GM23338 (cell line): Measurements from ENCODE around the gene NME1. TPM values are rescaled to one million over a fixed set of nuclear protein-coding genes. Genes with fewer than 3 reads are reported as not detected.

Source experiments
- ATAC-seq: fragments of 200-7000 bp; cut with Tn5 transposase; 3 replicates; pipeline ENCODE4 v1.9.1; 2020
- DNase-seq: peaks from one replicate; pipeline ENCODE4 v3.0.0-alpha.2; 2015; ENCODE audit warnings: low spot score
- H2AFZ ChIP-seq: fragments of 200-600 bp; sonication (generic); 2 replicates; pipeline ENCODE4 v1.8.0; 2016; ENCODE audit warnings: antibody characterized with exemption, mild to moderate bottlenecking, moderate library complexity
- H3F3A ChIP-seq: fragments of 200-600 bp; sonication (generic); replicated peaks from 2 replicates; pipeline ENCODE4 v1.8.0; 2017; ENCODE audit warnings: antibody characterized with exemption, mixed run types, low read depth
- H3K27ac ChIP-seq: fragments of 200-600 bp; sonication (generic); 2 replicates; pipeline ENCODE4 v1.6.1; 2016; ENCODE audit warnings: low read depth
- H3K27me3 ChIP-seq: fragments of 200-600 bp; sonication (generic); 2 replicates; pipeline ENCODE4 v1.8.0; 2016; ENCODE audit warnings: mild to moderate bottlenecking, mixed run types, moderate library complexity; ENCODE audit not compliant: insufficient read depth
- H3K36me3 ChIP-seq: fragments of 200-600 bp; sonication (generic); 2 replicates; pipeline ENCODE4 v1.8.0; 2016; ENCODE audit warnings: mild to moderate bottlenecking; ENCODE audit not compliant: insufficient read depth
- H3K4me1 ChIP-seq: fragments of 200-600 bp; sonication (generic); 2 replicates; pipeline ENCODE4 v1.8.0; 2016; ENCODE audit warnings: mild to moderate bottlenecking, moderate library complexity; ENCODE audit not compliant: insufficient read depth
- H3K4me2 ChIP-seq: fragments of 200-600 bp; sonication (generic); 2 replicates; pipeline ENCODE4 v1.7.1; 2017; ENCODE audit warnings: mixed run types
- H3K4me3 ChIP-seq: fragments of 200-600 bp; sonication (generic); 2 replicates; pipeline ENCODE4 v1.6.1; 2016; ENCODE audit warnings: mixed run types
- H3K79me2 ChIP-seq: fragments of 200-600 bp; sonication (generic); replicated peaks from 2 replicates; pipeline ENCODE4 v1.8.0; 2017; ENCODE audit warnings: mild to moderate bottlenecking; ENCODE audit not compliant: insufficient read depth
- H3K9me2 ChIP-seq: fragments of 200-600 bp; sonication (generic); 2 replicates; pipeline ENCODE4 v1.8.0; 2017; ENCODE audit not compliant: insufficient read depth
- H4K20me1 ChIP-seq: fragments of 200-600 bp; sonication (generic); replicated peaks from 2 replicates; pipeline ENCODE4 v1.8.0; 2017; ENCODE audit warnings: mild to moderate bottlenecking; ENCODE audit not compliant: insufficient read depth
- H3K27ac Mint-ChIP-seq: 2 replicates; pipeline ENCODE4 v1.8.0; 2020; ENCODE audit warnings: inconsistent platforms, mild to moderate bottlenecking, moderate library complexity, mixed read lengths
- H3K27me3 Mint-ChIP-seq: 3 replicates; pipeline ENCODE4 v1.8.0; 2022; ENCODE audit warnings: low read depth, mild to moderate bottlenecking, moderate library complexity, mixed read lengths, inconsistent platforms; ENCODE audit not compliant: insufficient read depth, poor library complexity
- H3K36me3 Mint-ChIP-seq: 3 replicates; pipeline ENCODE4 v1.8.0; 2021; ENCODE audit warnings: low read depth, mild to moderate bottlenecking, inconsistent platforms, moderate library complexity, mixed read lengths
- H3K4me1 Mint-ChIP-seq: 3 replicates; pipeline ENCODE4 v1.8.0; 2020; ENCODE audit warnings: mild to moderate bottlenecking, inconsistent platforms, mixed read lengths
- H3K4me3 Mint-ChIP-seq: 3 replicates; pipeline ENCODE4 v1.8.0; 2021; ENCODE audit warnings: moderate library complexity, mild to moderate bottlenecking, inconsistent platforms, mixed read lengths
- H3K9me3 Mint-ChIP-seq: 3 replicates; pipeline ENCODE4 v1.8.0; 2020; ENCODE audit warnings: moderate library complexity, mild to moderate bottlenecking, inconsistent platforms, mixed read lengths
- CREB1 ChIP-seq: fragments of 250-450 bp; sonication (Bioruptor Pico); IDR thresholded peaks from 2 replicates; pipeline ENCODE4 v1.5.0; 2020; ENCODE audit warnings: low read depth, mild to moderate bottlenecking, moderate library complexity
- EZH2 ChIP-seq: fragments of 200-600 bp; sonication (generic); IDR thresholded peaks from one replicate; pipeline ENCODE4 v1.8.0; 2017; ENCODE audit warnings: antibody characterized with exemption, mild to moderate bottlenecking, low read depth; ENCODE audit not compliant: unreplicated experiment
- EZH2phosphoT487 ChIP-seq: fragments of 200-600 bp; sonication (generic); IDR thresholded peaks from one replicate; pipeline ENCODE4 v1.8.1; 2018; ENCODE audit warnings: antibody characterized with exemption; ENCODE audit not compliant: unreplicated experiment
- JUNB ChIP-seq: IDR thresholded peaks from one replicate; pipeline ENCODE4 v1.6.1; 2016; ENCODE audit warnings: antibody characterized with exemption; ENCODE audit not compliant: unreplicated experiment
- NANOG ChIP-seq: IDR thresholded peaks from 2 replicates; pipeline ENCODE4 v1.6.1; 2016; ENCODE audit warnings: antibody characterized with exemption, borderline replicate concordance
- POLR2AphosphoS5 ChIP-seq: IDR thresholded peaks from 2 replicates; pipeline ENCODE4 v1.6.1; 2016; ENCODE audit warnings: antibody characterized with exemption, low read depth
- STAT1 ChIP-seq: IDR thresholded peaks from one replicate; pipeline ENCODE4 v1.6.1; 2016; ENCODE audit warnings: antibody characterized with exemption; ENCODE audit not compliant: unreplicated experiment
- ZNF114 ChIP-seq: fragments of 250-450 bp; sonication (Bioruptor Pico); IDR thresholded peaks from 2 replicates; pipeline ENCODE4 v1.5.0; 2020; ENCODE audit warnings: mild to moderate bottlenecking, moderate library complexity
- ZNF331 ChIP-seq: fragments of 250-450 bp; sonication (Bioruptor Pico); IDR thresholded peaks from 2 replicates; pipeline ENCODE4 v1.5.0; 2020; ENCODE audit warnings: low read depth, mild to moderate bottlenecking, moderate library complexity
- polyA plus RNA-seq: library from polyadenylated mRNA; unstranded; fragments of >200 nt; fragmentation: Nextera tagmentation; extraction: Ambion mirVana; gene quantifications from 2 replicates; pipeline ENCODE4 v1.2.1, GENCODE V29; 2016
- total RNA-seq: library from RNA; depleted of rRNA; stranded (reverse); fragments of >200 nt; shearing (Covaris generic); gene quantifications from 2 replicates; pipeline ENCODE4 v1.2.3, GENCODE V29; 2014
- TF ChIP-seq, protein P1 (sequence below): IDR thresholded peaks from one replicate; pipeline ENCODE4 v1.6.1; 2018; ENCODE audit warnings: antibody characterized with exemption; ENCODE audit not compliant: unreplicated experiment
- TF ChIP-seq, protein P2 (sequence below): fragments of 250-450 bp; sonication (Bioruptor Pico); IDR thresholded peaks from 2 replicates; pipeline ENCODE4 v1.5.0; 2020; ENCODE audit warnings: mild to moderate bottlenecking, moderate library complexity
- TF ChIP-seq, protein P3 (sequence below): IDR thresholded peaks from 2 replicates; pipeline ENCODE4 v1.6.1; 2016; ENCODE audit warnings: antibody characterized with exemption
- TF ChIP-seq, protein P4 (sequence below), 2 experiments: fragments of 200-600 bp in 1 of 2; sonication (generic) in 1 of 2; conservative IDR thresholded peaks; 2 replicates each; pipeline versions ENCODE4 v1.5.1 to v1.6.1; 2016 to 2017; ENCODE audit warnings: antibody characterized with exemption in 2 of 2, low read depth in 2 of 2, mild to moderate bottlenecking in 2 of 2, moderate library complexity in 1 of 2

The NME1 gene
- total and polyA plus RNA-seq, 2 experiments from 2014 or later = 159 to 534 TPM

DNA sequence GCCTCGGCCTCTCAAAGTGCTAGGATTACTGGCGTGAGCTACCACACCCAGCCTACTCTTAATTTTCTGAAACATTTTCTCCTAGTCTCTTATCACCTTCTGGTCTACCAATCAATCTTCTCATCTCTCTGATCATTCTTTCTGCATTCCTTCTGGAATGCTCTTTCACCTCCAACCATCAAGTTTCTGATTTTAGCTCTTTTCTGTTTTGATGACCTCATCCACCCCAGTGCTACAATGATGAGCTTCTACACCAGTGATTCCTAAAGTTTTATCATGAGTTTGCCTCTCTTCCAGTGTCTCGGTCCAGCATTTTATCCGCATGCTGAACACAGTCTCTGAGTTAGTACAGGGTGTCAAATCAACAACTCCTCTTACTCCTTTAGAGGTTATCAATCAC lies 44.4 kb downstream of the NME1 start:
- DNase-seq (no peak), ATAC-seq (no peak)
- Histone ChIP-seq H3K36me3 (peaks cover 65% of the 10 kb centered on the region), H3F3A (no peaks in the 10 kb centered on the region), H3K79me2 (no peaks in the 10 kb centered on the region), H3K4me3 (no peak overlapping the region), H3K27me3 (no peaks in the 10 kb centered on the region), H3K4me1 (no peaks in the 10 kb centered on the region), H3K4me2 (no peak overlapping the region), H3K9me2 (no peaks in the 10 kb centered on the region), H3K27ac (no peak overlapping the region), H2AFZ (no peak overlapping the region), H4K20me1 (peaks cover 8% of the 10 kb centered on the region)
- Mint-ChIP-seq H3K4me1 (no peaks in the 10 kb centered on the region), H3K9me3 (no peaks in the 10 kb centered on the region), H3K27me3 (peaks cover 7% of the 10 kb centered on the region), H3K27ac (no peak overlapping the region), H3K4me3 (no peak overlapping the region), H3K36me3 (peaks cover 76% of the 10 kb centered on the region)
- TF ChIP-seq ZNF331 = no peak
- TF ChIP-seq, protein P1, sequence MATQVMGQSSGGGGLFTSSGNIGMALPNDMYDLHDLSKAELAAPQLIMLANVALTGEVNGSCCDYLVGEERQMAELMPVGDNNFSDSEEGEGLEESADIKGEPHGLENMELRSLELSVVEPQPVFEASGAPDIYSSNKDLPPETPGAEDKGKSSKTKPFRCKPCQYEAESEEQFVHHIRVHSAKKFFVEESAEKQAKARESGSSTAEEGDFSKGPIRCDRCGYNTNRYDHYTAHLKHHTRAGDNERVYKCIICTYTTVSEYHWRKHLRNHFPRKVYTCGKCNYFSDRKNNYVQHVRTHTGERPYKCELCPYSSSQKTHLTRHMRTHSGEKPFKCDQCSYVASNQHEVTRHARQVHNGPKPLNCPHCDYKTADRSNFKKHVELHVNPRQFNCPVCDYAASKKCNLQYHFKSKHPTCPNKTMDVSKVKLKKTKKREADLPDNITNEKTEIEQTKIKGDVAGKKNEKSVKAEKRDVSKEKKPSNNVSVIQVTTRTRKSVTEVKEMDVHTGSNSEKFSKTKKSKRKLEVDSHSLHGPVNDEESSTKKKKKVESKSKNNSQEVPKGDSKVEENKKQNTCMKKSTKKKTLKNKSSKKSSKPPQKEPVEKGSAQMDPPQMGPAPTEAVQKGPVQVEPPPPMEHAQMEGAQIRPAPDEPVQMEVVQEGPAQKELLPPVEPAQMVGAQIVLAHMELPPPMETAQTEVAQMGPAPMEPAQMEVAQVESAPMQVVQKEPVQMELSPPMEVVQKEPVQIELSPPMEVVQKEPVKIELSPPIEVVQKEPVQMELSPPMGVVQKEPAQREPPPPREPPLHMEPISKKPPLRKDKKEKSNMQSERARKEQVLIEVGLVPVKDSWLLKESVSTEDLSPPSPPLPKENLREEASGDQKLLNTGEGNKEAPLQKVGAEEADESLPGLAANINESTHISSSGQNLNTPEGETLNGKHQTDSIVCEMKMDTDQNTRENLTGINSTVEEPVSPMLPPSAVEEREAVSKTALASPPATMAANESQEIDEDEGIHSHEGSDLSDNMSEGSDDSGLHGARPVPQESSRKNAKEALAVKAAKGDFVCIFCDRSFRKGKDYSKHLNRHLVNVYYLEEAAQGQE = no peak
- TF ChIP-seq POLR2AphosphoS5 = no peak
- TF ChIP-seq NANOG = no peak
- no peak for TF ChIP-seq JUNB
- no peak for TF ChIP-seq EZH2phosphoT487
- TF ChIP-seq, protein P2, sequence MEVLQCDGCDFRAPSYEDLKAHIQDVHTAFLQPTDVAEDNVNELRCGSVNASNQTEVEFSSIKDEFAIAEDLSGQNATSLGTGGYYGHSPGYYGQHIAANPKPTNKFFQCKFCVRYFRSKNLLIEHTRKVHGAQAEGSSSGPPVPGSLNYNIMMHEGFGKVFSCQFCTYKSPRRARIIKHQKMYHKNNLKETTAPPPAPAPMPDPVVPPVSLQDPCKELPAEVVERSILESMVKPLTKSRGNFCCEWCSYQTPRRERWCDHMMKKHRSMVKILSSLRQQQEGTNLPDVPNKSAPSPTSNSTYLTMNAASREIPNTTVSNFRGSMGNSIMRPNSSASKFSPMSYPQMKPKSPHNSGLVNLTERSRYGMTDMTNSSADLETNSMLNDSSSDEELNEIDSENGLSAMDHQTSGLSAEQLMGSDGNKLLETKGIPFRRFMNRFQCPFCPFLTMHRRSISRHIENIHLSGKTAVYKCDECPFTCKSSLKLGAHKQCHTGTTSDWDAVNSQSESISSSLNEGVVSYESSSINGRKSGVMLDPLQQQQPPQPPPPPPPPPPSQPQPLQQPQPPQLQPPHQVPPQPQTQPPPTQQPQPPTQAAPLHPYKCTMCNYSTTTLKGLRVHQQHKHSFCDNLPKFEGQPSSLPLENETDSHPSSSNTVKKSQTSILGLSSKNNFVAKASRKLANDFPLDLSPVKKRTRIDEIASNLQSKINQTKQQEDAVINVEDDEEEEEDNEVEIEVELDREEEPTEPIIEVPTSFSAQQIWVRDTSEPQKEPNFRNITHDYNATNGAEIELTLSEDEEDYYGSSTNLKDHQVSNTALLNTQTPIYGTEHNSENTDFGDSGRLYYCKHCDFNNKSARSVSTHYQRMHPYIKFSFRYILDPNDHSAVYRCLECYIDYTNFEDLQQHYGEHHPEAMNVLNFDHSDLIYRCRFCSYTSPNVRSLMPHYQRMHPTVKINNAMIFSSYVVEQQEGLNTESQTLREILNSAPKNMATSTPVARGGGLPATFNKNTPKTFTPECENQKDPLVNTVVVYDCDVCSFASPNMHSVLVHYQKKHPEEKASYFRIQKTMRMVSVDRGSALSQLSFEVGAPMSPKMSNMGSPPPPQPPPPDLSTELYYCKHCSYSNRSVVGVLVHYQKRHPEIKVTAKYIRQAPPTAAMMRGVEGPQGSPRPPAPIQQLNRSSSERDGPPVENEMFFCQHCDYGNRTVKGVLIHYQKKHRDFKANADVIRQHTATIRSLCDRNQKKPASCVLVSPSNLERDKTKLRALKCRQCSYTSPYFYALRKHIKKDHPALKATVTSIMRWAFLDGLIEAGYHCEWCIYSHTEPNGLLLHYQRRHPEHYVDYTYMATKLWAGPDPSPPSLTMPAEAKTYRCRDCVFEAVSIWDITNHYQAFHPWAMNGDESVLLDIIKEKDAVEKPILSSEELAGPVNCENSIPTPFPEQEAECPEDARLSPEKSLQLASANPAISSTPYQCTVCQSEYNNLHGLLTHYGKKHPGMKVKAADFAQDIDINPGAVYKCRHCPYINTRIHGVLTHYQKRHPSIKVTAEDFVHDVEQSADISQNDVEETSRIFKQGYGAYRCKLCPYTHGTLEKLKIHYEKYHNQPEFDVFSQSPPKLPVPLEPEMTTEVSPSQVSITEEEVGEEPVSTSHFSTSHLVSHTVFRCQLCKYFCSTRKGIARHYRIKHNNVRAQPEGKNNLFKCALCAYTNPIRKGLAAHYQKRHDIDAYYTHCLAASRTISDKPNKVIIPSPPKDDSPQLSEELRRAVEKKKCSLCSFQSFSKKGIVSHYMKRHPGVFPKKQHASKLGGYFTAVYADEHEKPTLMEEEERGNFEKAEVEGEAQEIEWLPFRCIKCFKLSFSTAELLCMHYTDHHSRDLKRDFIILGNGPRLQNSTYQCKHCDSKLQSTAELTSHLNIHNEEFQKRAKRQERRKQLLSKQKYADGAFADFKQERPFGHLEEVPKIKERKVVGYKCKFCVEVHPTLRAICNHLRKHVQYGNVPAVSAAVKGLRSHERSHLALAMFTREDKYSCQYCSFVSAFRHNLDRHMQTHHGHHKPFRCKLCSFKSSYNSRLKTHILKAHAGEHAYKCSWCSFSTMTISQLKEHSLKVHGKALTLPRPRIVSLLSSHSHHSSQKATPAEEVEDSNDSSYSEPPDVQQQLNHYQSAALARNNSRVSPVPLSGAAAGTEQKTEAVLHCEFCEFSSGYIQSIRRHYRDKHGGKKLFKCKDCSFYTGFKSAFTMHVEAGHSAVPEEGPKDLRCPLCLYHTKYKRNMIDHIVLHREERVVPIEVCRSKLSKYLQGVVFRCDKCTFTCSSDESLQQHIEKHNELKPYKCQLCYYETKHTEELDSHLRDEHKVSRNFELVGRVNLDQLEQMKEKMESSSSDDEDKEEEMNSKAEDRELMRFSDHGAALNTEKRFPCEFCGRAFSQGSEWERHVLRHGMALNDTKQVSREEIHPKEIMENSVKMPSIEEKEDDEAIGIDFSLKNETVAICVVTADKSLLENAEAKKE (CRISPR knock-in tag) = no peak
- no peak for TF ChIP-seq STAT1
- no peak for TF ChIP-seq ZNF114 (CRISPR knock-in tag)
- TF ChIP-seq, protein P3, sequence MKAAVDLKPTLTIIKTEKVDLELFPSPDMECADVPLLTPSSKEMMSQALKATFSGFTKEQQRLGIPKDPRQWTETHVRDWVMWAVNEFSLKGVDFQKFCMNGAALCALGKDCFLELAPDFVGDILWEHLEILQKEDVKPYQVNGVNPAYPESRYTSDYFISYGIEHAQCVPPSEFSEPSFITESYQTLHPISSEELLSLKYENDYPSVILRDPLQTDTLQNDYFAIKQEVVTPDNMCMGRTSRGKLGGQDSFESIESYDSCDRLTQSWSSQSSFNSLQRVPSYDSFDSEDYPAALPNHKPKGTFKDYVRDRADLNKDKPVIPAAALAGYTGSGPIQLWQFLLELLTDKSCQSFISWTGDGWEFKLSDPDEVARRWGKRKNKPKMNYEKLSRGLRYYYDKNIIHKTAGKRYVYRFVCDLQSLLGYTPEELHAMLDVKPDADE = no peak
- no peak for TF ChIP-seq EZH2
- TF ChIP-seq, protein P4, sequence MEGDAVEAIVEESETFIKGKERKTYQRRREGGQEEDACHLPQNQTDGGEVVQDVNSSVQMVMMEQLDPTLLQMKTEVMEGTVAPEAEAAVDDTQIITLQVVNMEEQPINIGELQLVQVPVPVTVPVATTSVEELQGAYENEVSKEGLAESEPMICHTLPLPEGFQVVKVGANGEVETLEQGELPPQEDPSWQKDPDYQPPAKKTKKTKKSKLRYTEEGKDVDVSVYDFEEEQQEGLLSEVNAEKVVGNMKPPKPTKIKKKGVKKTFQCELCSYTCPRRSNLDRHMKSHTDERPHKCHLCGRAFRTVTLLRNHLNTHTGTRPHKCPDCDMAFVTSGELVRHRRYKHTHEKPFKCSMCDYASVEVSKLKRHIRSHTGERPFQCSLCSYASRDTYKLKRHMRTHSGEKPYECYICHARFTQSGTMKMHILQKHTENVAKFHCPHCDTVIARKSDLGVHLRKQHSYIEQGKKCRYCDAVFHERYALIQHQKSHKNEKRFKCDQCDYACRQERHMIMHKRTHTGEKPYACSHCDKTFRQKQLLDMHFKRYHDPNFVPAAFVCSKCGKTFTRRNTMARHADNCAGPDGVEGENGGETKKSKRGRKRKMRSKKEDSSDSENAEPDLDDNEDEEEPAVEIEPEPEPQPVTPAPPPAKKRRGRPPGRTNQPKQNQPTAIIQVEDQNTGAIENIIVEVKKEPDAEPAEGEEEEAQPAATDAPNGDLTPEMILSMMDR (conservative IDR thresholded peaks at IDR 0.05; ENCODE audit: low read depth in 2 of 2) = no peak
- TF ChIP-seq CREB1 = no peak
